ENCODE measurements around the gene COX7B. TPM values are rescaled to one million over a fixed set of nuclear protein-coding genes. Genes with fewer than 3 reads are reported as not detected.
A peak's percentile ranks its signal among the peaks of the same experiment; 100 is the strongest.

The COX7B gene
- total RNA-seq, 1 experiment from 2014 or later: 326 TPM

DNA sequence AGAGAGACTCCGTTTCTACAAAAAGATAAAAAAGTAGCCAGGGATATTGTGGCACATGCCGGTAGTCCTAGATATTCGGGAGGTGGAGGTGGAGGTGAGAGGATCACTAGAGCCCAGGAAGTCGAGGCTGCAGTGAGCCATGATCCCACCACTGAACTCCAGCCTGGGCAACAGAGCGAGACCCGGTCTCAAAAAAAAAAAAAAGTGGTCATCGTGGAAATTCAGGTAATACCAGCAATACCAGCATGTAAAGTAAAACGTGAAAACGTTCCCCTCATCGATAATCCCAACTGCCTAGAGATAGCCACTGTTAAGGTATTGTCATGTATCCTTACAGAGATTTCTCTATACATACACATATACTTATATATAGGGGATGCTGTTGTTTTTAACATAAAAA lies 5.6 kb upstream of the COX7B start:
- no TSS peak for BruUV-seq (replicated peaks)
- TF ChIP-seq, protein P1, sequence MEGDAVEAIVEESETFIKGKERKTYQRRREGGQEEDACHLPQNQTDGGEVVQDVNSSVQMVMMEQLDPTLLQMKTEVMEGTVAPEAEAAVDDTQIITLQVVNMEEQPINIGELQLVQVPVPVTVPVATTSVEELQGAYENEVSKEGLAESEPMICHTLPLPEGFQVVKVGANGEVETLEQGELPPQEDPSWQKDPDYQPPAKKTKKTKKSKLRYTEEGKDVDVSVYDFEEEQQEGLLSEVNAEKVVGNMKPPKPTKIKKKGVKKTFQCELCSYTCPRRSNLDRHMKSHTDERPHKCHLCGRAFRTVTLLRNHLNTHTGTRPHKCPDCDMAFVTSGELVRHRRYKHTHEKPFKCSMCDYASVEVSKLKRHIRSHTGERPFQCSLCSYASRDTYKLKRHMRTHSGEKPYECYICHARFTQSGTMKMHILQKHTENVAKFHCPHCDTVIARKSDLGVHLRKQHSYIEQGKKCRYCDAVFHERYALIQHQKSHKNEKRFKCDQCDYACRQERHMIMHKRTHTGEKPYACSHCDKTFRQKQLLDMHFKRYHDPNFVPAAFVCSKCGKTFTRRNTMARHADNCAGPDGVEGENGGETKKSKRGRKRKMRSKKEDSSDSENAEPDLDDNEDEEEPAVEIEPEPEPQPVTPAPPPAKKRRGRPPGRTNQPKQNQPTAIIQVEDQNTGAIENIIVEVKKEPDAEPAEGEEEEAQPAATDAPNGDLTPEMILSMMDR (IDR thresholded peaks at IDR 0.05; ENCODE audit: unreplicated experiment): no peak
- Mint-ChIP-seq H3K27me3 (ENCODE audit: unreplicated experiment) (no peaks in the 10 kb centered on the region), H3K36me3 (ENCODE audit: insufficient read depth, unreplicated experiment) (peaks cover 43% of the 10 kb centered on the region), H3K4me3 (ENCODE audit: low read depth, unreplicated experiment) (peak overlapping the region; percentile 98), H3K27ac (ENCODE audit: unreplicated experiment) (peak overlapping the region; percentile 67), H3K9me3 (ENCODE audit: low read depth, unreplicated experiment) (peaks cover 2% of the 10 kb centered on the region), H3K4me1 (ENCODE audit: low read depth, unreplicated experiment) (peaks cover 9% of the 10 kb centered on the region)
- no peak for DNase-seq
- CTCF ChIA-PET: interaction anchor here (0.7 kb wide), 1 partner anchor 18 kb away, joined by 3 read pairs; no protein-coding TSS in a partner anchor
- intact Hi-C loops (cut with micrococcal nuclease; ENCODE audit: unreplicated experiment): no loop called here

DNA sequence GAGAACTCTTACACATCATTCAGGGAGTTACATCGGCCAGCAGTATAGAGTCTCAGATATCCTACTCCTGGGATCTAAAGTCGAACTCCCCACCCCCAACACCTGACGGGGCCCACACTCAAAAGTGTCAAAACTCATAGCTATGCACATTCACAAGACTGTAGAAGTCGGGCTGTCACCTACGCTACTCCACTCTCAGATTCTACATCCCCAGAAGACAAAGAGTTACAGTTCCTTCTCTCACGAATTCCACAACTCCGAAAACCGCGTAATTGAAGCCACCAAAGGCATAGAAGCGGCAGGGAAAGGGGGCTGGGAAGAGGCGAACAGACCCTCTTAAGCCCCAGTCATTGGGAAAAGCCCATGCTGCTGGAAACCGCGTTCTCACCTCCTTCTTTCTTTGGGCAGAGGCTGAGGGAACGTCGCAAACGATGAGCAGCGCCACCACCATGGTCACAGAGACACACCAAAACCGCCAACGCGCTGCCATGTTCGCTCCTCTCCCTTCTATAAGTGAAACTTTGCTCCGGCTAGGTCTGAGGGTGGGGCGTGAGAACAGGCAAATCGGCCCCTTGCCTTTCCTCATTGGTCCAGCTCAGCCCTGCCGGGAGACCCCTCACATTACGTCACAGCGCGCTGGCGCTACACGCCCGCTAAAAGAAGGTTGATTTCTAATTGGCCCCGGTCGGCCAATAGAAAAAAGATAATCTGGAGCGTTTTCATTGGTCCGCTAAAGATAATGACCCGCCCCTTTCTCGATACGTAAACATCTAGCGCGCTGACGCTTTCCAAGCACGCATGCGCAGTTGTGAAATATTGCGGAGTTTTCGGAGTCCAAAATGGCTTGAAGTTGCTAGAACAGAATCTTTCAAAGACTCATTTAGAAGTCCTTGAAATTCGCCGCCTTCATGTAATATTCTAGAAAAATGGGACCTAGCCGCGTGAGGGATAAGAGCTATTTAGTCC lies 4.1 kb upstream of the COX7B start, which contains the start of gene MAGT1:
Gene MAGT1 (minus strand): TSS at position 515 of the 966 bp plus-strand sequence. CDS start 25 bp downstream, at position 490.
- H3K4me3 Mint-ChIP-seq (ENCODE audit: low read depth, unreplicated experiment): peak within 1 kb of the TSS; percentile 98

DNA sequence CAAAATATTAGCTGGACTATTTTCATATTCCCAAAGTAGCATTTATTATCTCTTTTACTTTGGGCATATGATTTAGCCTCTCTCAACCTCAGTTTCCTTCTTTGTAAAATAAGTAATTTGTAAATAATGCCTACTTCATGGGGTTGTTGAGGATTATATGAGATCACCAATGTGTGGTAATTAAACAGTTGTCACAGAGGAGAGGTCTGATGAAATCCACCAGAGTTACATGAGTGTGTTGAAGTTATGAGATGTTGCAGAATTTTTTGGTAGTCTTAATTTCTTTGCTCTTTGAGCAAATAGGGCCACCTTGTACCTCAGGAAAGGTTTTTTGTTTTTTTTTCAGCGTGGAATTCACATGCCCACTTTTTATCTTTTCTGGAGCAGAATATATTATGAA lies 1.4 kb downstream of the COX7B start:
- Mint-ChIP-seq H3K36me3 (ENCODE audit: insufficient read depth, unreplicated experiment) (peaks cover 58% of the 10 kb centered on the region), H3K4me3 (ENCODE audit: low read depth, unreplicated experiment) (peak overlapping the region; percentile 91), H3K4me1 (ENCODE audit: low read depth, unreplicated experiment) (no peaks in the 10 kb centered on the region), H3K9me3 (ENCODE audit: low read depth, unreplicated experiment) (no peaks in the 10 kb centered on the region), H3K27ac (ENCODE audit: unreplicated experiment) (peak overlapping the region; percentile 93), H3K27me3 (ENCODE audit: unreplicated experiment) (no peaks in the 10 kb centered on the region)
- no TSS peak for BruUV-seq (replicated peaks)
- CTCF ChIA-PET: no interaction called here
- intact Hi-C loops (cut with micrococcal nuclease; ENCODE audit: unreplicated experiment): no loop called here
- TF ChIP-seq, protein P1 (IDR thresholded peaks at IDR 0.05; ENCODE audit: unreplicated experiment): no peak
- no peak for DNase-seq

More for the DNA sequence above, 4.1 kb upstream of the COX7B start, which contains the start of gene MAGT1:
- Mint-ChIP-seq H3K4me1 (ENCODE audit: low read depth, unreplicated experiment) (peaks cover 9% of the 10 kb centered on the region), H3K9me3 (ENCODE audit: low read depth, unreplicated experiment) (no peaks in the 10 kb centered on the region), H3K27me3 (ENCODE audit: unreplicated experiment) (no peaks in the 10 kb centered on the region), H3K27ac (ENCODE audit: unreplicated experiment) (peak within 1 kb of the TSS; percentile 99), H3K36me3 (ENCODE audit: insufficient read depth, unreplicated experiment) (peaks cover 58% of the 10 kb centered on the region)
- CTCF ChIA-PET: interaction anchor here (0.7 to 1.0 kb wide), 2 partner anchors 19 to 130 kb away, joined by 3 read pairs; no protein-coding TSS in a partner anchor
- intact Hi-C loops (cut with micrococcal nuclease; ENCODE audit: unreplicated experiment): loop anchor here (5.0 kb wide), 1 partner anchor 228 kb away; no protein-coding TSS in a partner anchor
- TF ChIP-seq, protein P1 (IDR thresholded peaks at IDR 0.05; ENCODE audit: unreplicated experiment): no peak
- DNase-seq: peak; percentile 91
- TSS peak; percentile 59 for BruUV-seq (replicated peaks)

DNA sequence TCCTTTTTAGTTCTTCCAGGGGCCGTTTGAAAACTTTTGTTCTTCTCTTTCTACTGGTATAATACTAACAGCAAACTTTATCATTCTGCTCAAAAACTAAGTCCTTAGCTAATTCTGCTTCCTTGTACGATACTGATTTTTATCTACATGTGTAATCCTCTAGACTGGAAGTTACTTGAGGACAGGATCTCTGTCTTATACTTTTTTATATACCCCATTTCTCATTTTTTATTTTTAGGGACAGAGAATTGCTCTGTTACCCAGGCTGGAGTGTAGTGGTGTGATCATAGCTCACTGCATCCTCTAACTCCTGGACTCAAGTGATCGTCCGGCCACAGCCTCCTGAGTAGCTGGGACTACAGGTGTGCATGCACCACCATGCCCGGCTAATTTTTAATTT lies 2.2 kb downstream of the COX7B start:
- Mint-ChIP-seq H3K4me3 (ENCODE audit: low read depth, unreplicated experiment) (peak overlapping the region; percentile 91), H3K27ac (ENCODE audit: unreplicated experiment) (no peak overlapping the region), H3K4me1 (ENCODE audit: low read depth, unreplicated experiment) (no peaks in the 10 kb centered on the region), H3K9me3 (ENCODE audit: low read depth, unreplicated experiment) (no peaks in the 10 kb centered on the region), H3K36me3 (ENCODE audit: insufficient read depth, unreplicated experiment) (peaks cover 50% of the 10 kb centered on the region), H3K27me3 (ENCODE audit: unreplicated experiment) (no peaks in the 10 kb centered on the region)
- DNase-seq: no peak
- CTCF ChIA-PET: no interaction called here
- BruUV-seq (replicated peaks): no TSS peak
- intact Hi-C loops (cut with micrococcal nuclease; ENCODE audit: unreplicated experiment): no loop called here
- TF ChIP-seq, protein P1 (IDR thresholded peaks at IDR 0.05; ENCODE audit: unreplicated experiment): no peak

Measured in Calu3 (cell line).